SK-N-MC (cell line): ENCODE data around the gene RFC2.

ENCODE experiments used
- DNase-seq: peaks from one replicate; pipeline ENCODE4 v3.0.0-alpha.2; 2011; ENCODE audit warnings: low read depth, low spot score
- H3K27ac ChIP-seq: fragments of 200-600 bp; sonication (generic); 2 replicates; pipeline ENCODE4 v1.5.1; 2016; ENCODE audit warnings: mixed run types
- H3K36me3 ChIP-seq: fragments of 200-600 bp; sonication (generic); 2 replicates; pipeline ENCODE4 v1.6.1; 2017; ENCODE audit warnings: antibody characterized with exemption, low read length, mixed read lengths; ENCODE audit not compliant: insufficient read depth
- H3K4me3 ChIP-seq: fragments of 200-600 bp; sonication (generic); 2 replicates; pipeline ENCODE4 v1.5.1; 2016
- H3K9ac ChIP-seq: fragments of 200-600 bp; sonication (generic); 2 replicates; pipeline ENCODE4 v1.8.0; 2017; ENCODE audit warnings: mixed run types, mixed read lengths; ENCODE audit not compliant: insufficient read length
- H3K9me3 ChIP-seq: fragments of 200-600 bp; sonication (generic); 2 replicates; pipeline ENCODE4 v1.6.1; 2017; ENCODE audit warnings: low read depth, mild to moderate bottlenecking, antibody characterized with exemption, low read length, moderate library complexity, mixed read lengths
- EZH2 ChIP-seq: fragments of 200-600 bp; sonication (generic); IDR thresholded peaks from one replicate; pipeline ENCODE4 v1.6.1; 2017; ENCODE audit warnings: antibody characterized with exemption
- FOXP2 ChIP-seq: optimal IDR thresholded peaks from 2 replicates; pipeline ENCODE3; 2011; ENCODE audit warnings: mild to moderate bottlenecking, moderate library complexity; ENCODE audit not compliant: insufficient read depth; ENCODE audit errors: extremely low read length, control extremely low read depth
- POLR2AphosphoS5 ChIP-seq: IDR thresholded peaks from 2 replicates; pipeline ENCODE4 v1.6.1; 2012; ENCODE audit warnings: mild to moderate bottlenecking, low read depth, low read length, borderline replicate concordance

RFC2 gene

GRCh38 chr7:74287303-74288033, 33.3 kb upstream of the RFC2 start:
- TF ChIP-seq FOXP2: no peak

GRCh38 chr7:74286131-74286530, 31.9 kb upstream of the RFC2 start:
- Histone ChIP-seq H3K27ac (no peak overlapping the region), H3K9me3 (no peaks in the 10 kb centered on the region), H3K9ac (no peak overlapping the region), H3K4me3 (no peak overlapping the region), H3K36me3 (no peaks in the 10 kb centered on the region)
- TF ChIP-seq POLR2AphosphoS5 (no peak), EZH2 (no peak), FOXP2 (no peak)
- DNase-seq: no peak

More at GRCh38 chr7:74287303-74288033, 33.3 kb upstream of the RFC2 start:
- H3K36me3 ChIP-seq: no peaks in the 10 kb centered on the region
- no peak for DNase-seq
- no peak overlapping the region for H3K4me3 ChIP-seq
- no peaks in the 10 kb centered on the region for H3K9me3 ChIP-seq
- H3K9ac ChIP-seq: no peak overlapping the region
- H3K27ac ChIP-seq: no peak overlapping the region

- H3K4me3 ChIP-seq: no peak overlapping the region
- TF ChIP-seq EZH2 (no peak), POLR2AphosphoS5 (no peak), FOXP2 (no peak)
- H3K9me3 ChIP-seq: no peaks in the 10 kb centered on the region
- no peaks in the 10 kb centered on the region for H3K36me3 ChIP-seq
- no peak overlapping the region for H3K9ac ChIP-seq
- DNase-seq: no peak
- H3K27ac ChIP-seq: no peak overlapping the region
These were observed 30.6 kb upstream of the RFC2 start for GRCh38 chr7:74284781-74285259.

GRCh38 chr7:74283858-74284447, 29.8 kb upstream of the RFC2 start:
- H3K9ac ChIP-seq: no peak overlapping the region
- no peak overlapping the region for H3K27ac ChIP-seq
- DNase-seq: no peak
- TF ChIP-seq FOXP2: no peak
- no peak for TF ChIP-seq EZH2
- no peak for TF ChIP-seq POLR2AphosphoS5
- H3K9me3 ChIP-seq: no peaks in the 10 kb centered on the region
- no peak overlapping the region for H3K4me3 ChIP-seq
- no peaks in the 10 kb centered on the region for H3K36me3 ChIP-seq

- no peaks in the 10 kb centered on the region for H3K9me3 ChIP-seq
- no peak overlapping the region for H3K27ac ChIP-seq
- no peak overlapping the region for H3K4me3 ChIP-seq
- no peak for TF ChIP-seq POLR2AphosphoS5
- TF ChIP-seq FOXP2: no peak
- TF ChIP-seq EZH2: no peak
- H3K36me3 ChIP-seq: no peaks in the 10 kb centered on the region
- no peak for DNase-seq
- no peak overlapping the region for H3K9ac ChIP-seq
These were observed 28.7 kb upstream of the RFC2 start for GRCh38 chr7:74282748-74283459.

- Histone ChIP-seq H3K9ac (no peak overlapping the region), H3K27ac (no peak overlapping the region), H3K36me3 (no peaks in the 10 kb centered on the region), H3K4me3 (no peak overlapping the region), H3K9me3 (no peaks in the 10 kb centered on the region)
- DNase-seq: no peak
- TF ChIP-seq POLR2AphosphoS5: no peak
These were observed 26.8 kb upstream of the RFC2 start for GRCh38 chr7:74280985-74281384.

GRCh38 chr7:74277636-74278035, 23.4 kb upstream of the RFC2 start:
- TF ChIP-seq POLR2AphosphoS5 (no peak), EZH2 (no peak), FOXP2 (no peak)
- H3K9ac ChIP-seq: no peak overlapping the region
- no peaks in the 10 kb centered on the region for H3K36me3 ChIP-seq
- no peak overlapping the region for H3K27ac ChIP-seq
- no peaks in the 10 kb centered on the region for H3K9me3 ChIP-seq
- no peak overlapping the region for H3K4me3 ChIP-seq
- no peak for DNase-seq

- TF ChIP-seq POLR2AphosphoS5: no peak
- no peak for TF ChIP-seq EZH2
- no peak for TF ChIP-seq FOXP2
- DNase-seq: no peak
- H3K36me3 ChIP-seq: no peaks in the 10 kb centered on the region
- H3K9me3 ChIP-seq: no peaks in the 10 kb centered on the region
- no peak overlapping the region for H3K4me3 ChIP-seq
- no peak overlapping the region for H3K9ac ChIP-seq
- H3K27ac ChIP-seq: no peak overlapping the region
These were observed 21.2 kb upstream of the RFC2 start for GRCh38 chr7:74275401-74275881.
